ENCODE results near the gene SV2C. TPM values are rescaled to one million over a fixed set of nuclear protein-coding genes. Genes with fewer than 3 reads are reported as not detected.

SV2C gene
- total and polyA plus RNA-seq, 2 of the 13 experiments (the other 11 are each of a cell fraction or from before 2014, with no cell fraction given) = not detected

- TF ChIP-seq ZBTB34 (CRISPR knock-in tag; IDR thresholded peaks at IDR 0.05) = no peak
- no peak for TF ChIP-seq ETV6 (CRISPR knock-in tag; conservative IDR thresholded peaks at IDR 0.05)
- TF ChIP-seq, protein P1, sequence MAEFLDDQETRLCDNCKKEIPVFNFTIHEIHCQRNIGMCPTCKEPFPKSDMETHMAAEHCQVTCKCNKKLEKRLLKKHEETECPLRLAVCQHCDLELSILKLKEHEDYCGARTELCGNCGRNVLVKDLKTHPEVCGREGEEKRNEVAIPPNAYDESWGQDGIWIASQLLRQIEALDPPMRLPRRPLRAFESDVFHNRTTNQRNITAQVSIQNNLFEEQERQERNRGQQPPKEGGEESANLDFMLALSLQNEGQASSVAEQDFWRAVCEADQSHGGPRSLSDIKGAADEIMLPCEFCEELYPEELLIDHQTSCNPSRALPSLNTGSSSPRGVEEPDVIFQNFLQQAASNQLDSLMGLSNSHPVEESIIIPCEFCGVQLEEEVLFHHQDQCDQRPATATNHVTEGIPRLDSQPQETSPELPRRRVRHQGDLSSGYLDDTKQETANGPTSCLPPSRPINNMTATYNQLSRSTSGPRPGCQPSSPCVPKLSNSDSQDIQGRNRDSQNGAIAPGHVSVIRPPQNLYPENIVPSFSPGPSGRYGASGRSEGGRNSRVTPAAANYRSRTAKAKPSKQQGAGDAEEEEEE (CRISPR knock-in tag; IDR thresholded peaks at IDR 0.05; ENCODE audit: borderline replicate concordance) = no peak
- TF ChIP-seq TBP (CRISPR knock-in tag; IDR thresholded peaks at IDR 0.05) = no peak
Observed at GRCh38 chr5:76209297-76209696, 126.1 kb downstream of the SV2C start (continued).

DNA sequence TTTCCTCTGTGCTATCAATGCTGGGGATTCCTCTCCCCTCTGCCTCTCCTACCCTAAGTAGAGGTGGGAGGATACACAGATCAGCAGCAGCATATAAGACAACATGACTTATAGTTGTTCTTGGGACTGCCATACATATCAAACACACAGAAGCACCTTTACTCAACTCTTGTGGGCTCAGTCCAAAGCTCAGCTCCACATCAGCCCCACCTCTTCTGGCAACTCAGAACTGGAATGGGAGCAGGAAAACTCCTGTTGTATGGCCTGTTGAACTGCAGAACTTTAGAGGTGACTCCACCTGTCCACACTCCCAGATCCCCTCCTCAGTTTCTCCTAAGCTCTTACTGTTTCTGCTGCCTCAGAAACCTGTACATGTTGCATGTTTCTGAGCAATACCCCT is 127.8 kb downstream of the SV2C start:
- in situ Hi-C loops (cut with HindIII; ENCODE audit: extremely low pct_ligation_motif_present, low pct_unique_long_range_greater_than_20kb) (no loop called here), intact Hi-C loops (cut with micrococcal nuclease; ENCODE audit: unreplicated experiment) (no loop called here)
- Histone ChIP-seq H3K79me2 (ENCODE audit: insufficient read depth, low read length) (no peaks in the 10 kb centered on the region), H3K9ac (ENCODE audit: insufficient read depth, low read depth, low read length) (no peak overlapping the region), H4K20me1 (ENCODE audit: insufficient read depth, low read length) (no peaks in the 10 kb centered on the region), H3K36me3 (replicated peaks in 1 of 2; ENCODE audit: control insufficient read depth in 1 of 2, insufficient read depth in 2 of 2, low read length in 2 of 2) (no peaks in the 10 kb centered on the region), H3K9me3 (ENCODE audit: low read length) (no peaks in the 10 kb centered on the region), H3K27ac (ENCODE audit: extremely low read length, insufficient read depth, low read length) (no peak overlapping the region), H3K27me3 (ENCODE audit: control insufficient read depth in 1 of 2, insufficient read depth in 2 of 2, low read length in 2 of 2) (no peaks in the 10 kb centered on the region), H3K4me2 (ENCODE audit: low read depth, low read length) (no peak overlapping the region), H3K4me3 (replicated peaks in 1 of 3; ENCODE audit: insufficient read depth in 1 of 3, low read depth in 2 of 3, low read length in 3 of 3) (no peak overlapping the region), H3K4me1 (ENCODE audit: insufficient read depth, low read length) (0 out of 2 replicates have a peak, but pooled peaks cover 6% of the 10 kb centered on the region), H2AFZ (ENCODE audit: low read length) (no peak overlapping the region)
- DNase-seq (ENCODE audit: low spot score) (no peak), FAIRE-seq (no peak), ATAC-seq (0 out of 3 replicates have a peak, but pooled peaks have one; percentile 45)
- ChIA-PET CTCF (ENCODE audit: low intra/inter-chr PET ratio, low total read pairs) (no interaction called here), POLR2A (no interaction called here)
- no TSS peak for BruUV-seq (replicated peaks)
- TF ChIP-seq HNF4A (CRISPR knock-in tag; IDR thresholded peaks at IDR 0.05) (0 out of 2 replicates have a peak, but pooled peaks have one; percentile 20), ARID2 (CRISPR knock-in tag; IDR thresholded peaks at IDR 0.05; ENCODE audit: borderline replicate concordance) (no peak)
